PC-9 (cell line): ENCODE data around the gene PPARA.

Experiments
- CTCF ChIP-seq: fragments of 200-600 bp; sonication (generic); conservative IDR thresholded peaks from 2 replicates; pipeline ENCODE4 v1.6.1; 2017; ENCODE audit warnings: mixed run types, antibody characterized with exemption, mild to moderate bottlenecking, moderate library complexity
- EZH2 ChIP-seq: fragments of 200-600 bp; sonication (generic); IDR thresholded peaks from 2 replicates; pipeline ENCODE4 v1.8.0; 2017; ENCODE audit warnings: antibody characterized with exemption, low read depth

- no peak for TF ChIP-seq CTCF
- TF ChIP-seq EZH2: no peak
Measured at GRCh38 chr22:46124383-46125144, 25.8 kb upstream of the PPARA start.
